ENCODE data around the gene BLOC1S5.

The BLOC1S5 gene

GRCh38 chr6:7979831-7980230 lies 84.4 kb downstream of the BLOC1S5 start:
- no peak overlapping the region for H3K4me3 ChIP-seq (ENCODE audit: low read depth, low read length)
- no peak for DNase-seq (ENCODE audit: low read depth)
- TF ChIP-seq CTCF (IDR thresholded peaks at IDR 0.05; ENCODE audit: low read depth, low read length, missing control alignments), result no peak

- DNase-seq (ENCODE audit: low read depth), result peak; percentile 58
- no peak for TF ChIP-seq CTCF (IDR thresholded peaks at IDR 0.05; ENCODE audit: low read depth, low read length, missing control alignments)
- H3K4me3 ChIP-seq (ENCODE audit: low read depth, low read length), result no peak overlapping the region
Measured at GRCh38 chr6:7978736-7979135, 85.5 kb downstream of the BLOC1S5 start.

GRCh38 chr6:7976485-7977056 lies 87.6 kb downstream of the BLOC1S5 start:
- TF ChIP-seq CTCF (IDR thresholded peaks at IDR 0.05; ENCODE audit: low read depth, low read length, missing control alignments), result no peak
- no peak for DNase-seq (ENCODE audit: low read depth)
- H3K4me3 ChIP-seq (ENCODE audit: low read depth, low read length), result no peak overlapping the region

GRCh38 chr6:7975764-7976146 lies 88.4 kb downstream of the BLOC1S5 start:
- no peak for TF ChIP-seq CTCF (IDR thresholded peaks at IDR 0.05; ENCODE audit: low read depth, low read length, missing control alignments)
- no peak overlapping the region for H3K4me3 ChIP-seq (ENCODE audit: low read depth, low read length)
- no peak for DNase-seq (ENCODE audit: low read depth)

- no peak overlapping the region for H3K4me3 ChIP-seq (ENCODE audit: low read depth, low read length)
- no peak for DNase-seq (ENCODE audit: low read depth)
- TF ChIP-seq CTCF (IDR thresholded peaks at IDR 0.05; ENCODE audit: low read depth, low read length, missing control alignments), result no peak
Measured at GRCh38 chr6:7974938-7975763, 89.0 kb downstream of the BLOC1S5 start.

- no peak overlapping the region for H3K4me3 ChIP-seq (ENCODE audit: low read depth, low read length)
- no peak for DNase-seq (ENCODE audit: low read depth)
- TF ChIP-seq CTCF (IDR thresholded peaks at IDR 0.05; ENCODE audit: low read depth, low read length, missing control alignments), result no peak
Measured at GRCh38 chr6:7974565-7974937, 89.6 kb downstream of the BLOC1S5 start.

- no peak overlapping the region for H3K4me3 ChIP-seq (ENCODE audit: low read depth, low read length)
- no peak for DNase-seq (ENCODE audit: low read depth)
- no peak for TF ChIP-seq CTCF (IDR thresholded peaks at IDR 0.05; ENCODE audit: low read depth, low read length, missing control alignments)
Measured at GRCh38 chr6:7973584-7973983, 90.6 kb downstream of the BLOC1S5 start.

Data from GM12864 (cell line).